ENCODE measurements around the gene MAPRE2. TPM values are rescaled to one million over a fixed set of nuclear protein-coding genes. Genes with fewer than 3 reads are reported as not detected.

MAPRE2 gene
- total and polyA plus RNA-seq, 10 donors, result 18.8 to 62.9 (median 45.1) TPM

- no peaks in the 10 kb centered on the region for H3K9me3 ChIP-seq
- no peaks in the 10 kb centered on the region for H3K4me1 ChIP-seq
- no peak for TF ChIP-seq POLR2AphosphoS5 (IDR thresholded peaks at IDR 0.05)
- no peak for TF ChIP-seq CTCF (IDR thresholded peaks at IDR 0.05 in 8 of 11, conservative IDR thresholded peaks at IDR 0.05 in 3 of 11)
- TF ChIP-seq POLR2A (IDR thresholded peaks at IDR 0.05), result no peak
- H3K4me3 ChIP-seq, result no peak overlapping the region
- intact Hi-C loops (cut with DNase I; ENCODE audit: low total_unique reads), result no loop called here
- H3K36me3 ChIP-seq, result no peaks in the 10 kb centered on the region
- 85 to 96% (median 90%) methylated on average over 4 of the region's 4 CpGs for WGBS, 5 donors
- no peak for DNase-seq
- no peaks in the 10 kb centered on the region for H3K27me3 ChIP-seq (replicated peaks in 1 of 7)
- H3K27ac ChIP-seq, result no peak overlapping the region
Observed at GRCh38 chr18:35192415-35192814, 151.2 kb downstream of the MAPRE2 start.

Small RNAs within 50 kb of the gene (small RNA-seq; reads per million reads assigned to genes)
- gene AC015967.2, result 0 reads per million in 4 donors

Other genes with a start within 250 kb of the MAPRE2 start
- 10 to 100 TPM; 27.4 to 50.7 (median 34.4) TPM for gene ZNF397, start 199.6 kb downstream of the MAPRE2 start, total RNA-seq
- 10 to 100 TPM; 10.3 to 15.8 (median 11.8) TPM for gene ZNF397, start 199.6 kb downstream of the MAPRE2 start, polyA plus RNA-seq
- 10 to 100 TPM; 18.1 to 39.2 (median 26.6) TPM for gene ZSCAN30, start 248.8 kb downstream of the MAPRE2 start, total RNA-seq
- 10 to 100 TPM in 2 of 3 donors, 1 to 10 TPM in 1; 7.2 to 12.1 (median 11.0) TPM for gene ZSCAN30, start 248.8 kb downstream of the MAPRE2 start, polyA plus RNA-seq